ENCODE results near the gene FRAT1.

- peak in 1 of 3 donors; percentile 28 for TF ChIP-seq CTCF (IDR thresholded peaks at IDR 0.05)
- no peak for TF ChIP-seq POLR2A (IDR thresholded peaks at IDR 0.05)
Measured at GRCh38 chr10:97355571-97355975, 36.5 kb downstream of the FRAT1 start.

Data from ovary (tissue), 3 donors.